K562 (cell line): ENCODE results near the gene SLC25A45. TPM values are rescaled to one million over a fixed set of nuclear protein-coding genes. Genes with fewer than 3 reads are reported as not detected.
A peak's percentile ranks its signal among the peaks of the same experiment; 100 is the strongest.

Experiments used
- ATAC-seq: fragments of 200-7000 bp; cut with Tn5 transposase; 3 replicates; pipeline ENCODE4 v1.9.1; 2020; ENCODE audit warnings: moderate library complexity
- Bru-seq: library from RNA; stranded (reverse); fragments of 400-500 nt; gene quantifications from one replicate; lab custom pipeline; 2021; lab: Mats Ljungman, UMichigan
- BruChase-seq, 2 experiments: library from RNA; stranded (reverse); fragments of 400-500 nt; gene quantifications; one replicate each; lab custom pipeline; 2021; lab: Mats Ljungman, UMichigan
- BruUV-seq: library from RNA; stranded (reverse); fragments of 400-500 nt; replicated peaks from 2 replicates; lab custom pipeline; 2021; lab: Mats Ljungman, UMichigan
- CTCF ChIA-PET: fragments of 300-600 bp; formaldehyde crosslinking; extraction: SDS; loops from one replicate; lab custom pipeline; 2021; ENCODE audit warnings: low intra/inter-chr PET ratio; lab: Yijun Ruan, JAX
- POLR2A ChIA-PET: fragments of 300-600, 350-650 bp; sonication (Branson Sonifier 250); formaldehyde crosslinking; extraction: SDS; loops from one replicate; lab custom pipeline; 2021; ENCODE audit warnings: antibody characterized with exemption, inconsistent platforms; lab: Yijun Ruan, JAX
- DNase-seq, 4 experiments: peaks; one replicate each; pipeline versions ENCODE4 v3.0.0 to v3.0.0-alpha.2; 2011 to 2018; ENCODE audit warnings: low spot score in 3 of 4, mixed read lengths in 3 of 4; ENCODE audit errors: extremely low read depth in 1 of 4
- FAIRE-seq: peaks from 2 replicates; lab custom pipeline; 2011; peaks lifted over from hg19 to GRCh38; lab: Jason Lieb, UNC
- H2AFZ ChIP-seq: 2 replicates; pipeline ENCODE4 v1.6.0; 2011; ENCODE audit warnings: low read depth, low read length, control low read depth, inconsistent platforms
- H3K27ac ChIP-seq: fragments of 200-600 bp; 3 replicates; pipeline ENCODE4 v1.8.0; 2011; ENCODE audit warnings: low read depth, mild to moderate bottlenecking, control low read depth, inconsistent platforms, low read length, moderate library complexity, mixed read lengths; ENCODE audit errors: extremely low read depth
- H3K27me3 ChIP-seq, 2 experiments: fragments of 300-600 bp in 1 of 2; 2 replicates in 1 of 2; 3 replicates in 1 of 2; pipeline versions ENCODE4 v1.6.0 to v1.8.0; 2011; ENCODE audit warnings: inconsistent platforms in 2 of 2, low read length in 2 of 2, mild to moderate bottlenecking in 1 of 2, mixed read lengths in 1 of 2, moderate library complexity in 1 of 2; ENCODE audit not compliant: control insufficient read depth in 2 of 2, insufficient read depth in 2 of 2
- H3K36me3 ChIP-seq: fragments of 300-600 bp; 3 replicates; pipeline ENCODE4 v1.8.0; 2011; ENCODE audit warnings: mild to moderate bottlenecking, low read length, inconsistent platforms; ENCODE audit not compliant: control insufficient read depth, insufficient read depth
- H3K4me1 ChIP-seq, 2 experiments: fragments of 200-600 bp in 1 of 2; replicated peaks in 1 of 2; 2 replicates in 1 of 2; 3 replicates in 1 of 2; pipeline versions ENCODE4 v1.5.1 to v1.8.0; 2011; ENCODE audit warnings: inconsistent platforms in 2 of 2, low read length in 2 of 2, mild to moderate bottlenecking in 1 of 2, mixed read lengths in 1 of 2, moderate library complexity in 1 of 2; ENCODE audit not compliant: control insufficient read depth in 2 of 2, insufficient read depth in 2 of 2
- H3K4me2 ChIP-seq: 2 replicates; pipeline ENCODE4 v1.6.1; 2011; ENCODE audit warnings: low read length, control low read depth, inconsistent platforms, mixed read lengths; ENCODE audit not compliant: insufficient read depth
- H3K4me3 ChIP-seq: fragments of 200-600 bp; sonication (generic), shearing (Covaris generic); 2 replicates; pipeline ENCODE4 v1.5.1; 2016; ENCODE audit warnings: control low read depth, inconsistent platforms
- H3K79me2 ChIP-seq: fragments of 200-600 bp; 3 replicates; pipeline ENCODE4 v1.8.0; 2011; ENCODE audit warnings: low read length, inconsistent platforms; ENCODE audit not compliant: control insufficient read depth, insufficient read depth
- H3K9ac ChIP-seq, 2 experiments: 2 replicates each; pipeline versions ENCODE4 v1.6.0 to v1.6.1; 2011; ENCODE audit warnings: low read depth in 2 of 2, low read length in 2 of 2, control low read depth in 1 of 2, inconsistent platforms in 1 of 2, mild to moderate bottlenecking in 1 of 2, mixed read lengths in 1 of 2; ENCODE audit not compliant: insufficient read depth in 1 of 2
- H3K9me1 ChIP-seq: one replicate; pipeline ENCODE4 v1.6.0; 2011; ENCODE audit warnings: inconsistent platforms, mild to moderate bottlenecking, low read length, moderate library complexity; ENCODE audit not compliant: control insufficient read depth, insufficient read depth
- H3K9me3 ChIP-seq: replicated peaks from 2 replicates; pipeline ENCODE4 v1.5.1; 2011; ENCODE audit warnings: low read depth, low read length, inconsistent platforms; ENCODE audit not compliant: control insufficient read depth, insufficient read depth
- H4K20me1 ChIP-seq: replicated peaks from 2 replicates; pipeline ENCODE4 v1.6.1; 2011; ENCODE audit warnings: low read length, inconsistent platforms, mixed read lengths; ENCODE audit not compliant: control insufficient read depth, insufficient read depth
- DMBX1 ChIP-seq: fragments of 250-450 bp; sonication (Bioruptor Pico); IDR thresholded peaks from 2 replicates; pipeline ENCODE4 v1.8.0; 2022; ENCODE audit warnings: inconsistent platforms, mild to moderate bottlenecking, moderate library complexity, borderline replicate concordance
- EZH2 ChIP-seq: IDR thresholded peaks from 2 replicates; pipeline ENCODE4 v1.6.1; 2012; ENCODE audit warnings: low read depth, mild to moderate bottlenecking, inconsistent platforms, low read length, borderline replicate concordance
- JUND ChIP-seq, 2 experiments: IDR thresholded peaks; 2 replicates in 1 of 2; 3 replicates in 1 of 2; pipeline ENCODE4 v1.6.1; 2011; ENCODE audit warnings: borderline replicate concordance in 2 of 2, low read depth in 2 of 2, low read length in 2 of 2, improper control_type of control experiment in 1 of 2, missing biosample characterization in 1 of 2, missing genetic modification characterization in 1 of 2, missing genetic modification reagents in 1 of 2
- PRMT5 ChIP-seq: sonication (generic); formaldehyde crosslinking; IDR thresholded peaks from 2 replicates; pipeline ENCODE4 v1.5.0; 2020; ENCODE audit warnings: missing genetic modification reagents
- RBFOX2 ChIP-seq: fragments of 200-400 bp; formaldehyde crosslinking; IDR thresholded peaks from 2 replicates; pipeline ENCODE4 v1.6.1; 2017; ENCODE audit warnings: low read depth, mild to moderate bottlenecking, low read length, moderate library complexity
- RBM14 ChIP-seq: fragments of 200-400 bp; formaldehyde crosslinking; IDR thresholded peaks from 2 replicates; pipeline ENCODE4 v1.6.1; 2018; ENCODE audit warnings: low read depth, mild to moderate bottlenecking, low read length, moderate library complexity, borderline replicate concordance; ENCODE audit not compliant: insufficient read depth
- SMARCA4 ChIP-seq: fragments of 450-650 bp; IDR thresholded peaks from 2 replicates; pipeline ENCODE4 v1.6.1; 2016
- SRSF7 ChIP-seq: fragments of 200-400 bp; formaldehyde crosslinking; optimal IDR thresholded peaks from 2 replicates; pipeline ENCODE3; 2017; ENCODE audit warnings: mild to moderate bottlenecking, low read depth, low read length
- WGBS: fragments of 100-300 bp; shearing (Covaris generic); methylation state at CpG from one replicate; pipeline ENCODE4 v1.1.6; 2016; ENCODE audit warnings: low coverage, mixed read lengths; ENCODE audit not compliant: insufficient coverage; ENCODE audit errors: missing lambda C conversion rate; 5-methylcytosine and 5-hydroxymethylcytosine counted together
- in situ Hi-C: fragments of 300-500 bp; cut with MboI; formaldehyde crosslinking; loops from 4 replicates; pipeline ENCODE4 v1.15.0; 2018; ENCODE audit warnings: inconsistent platforms, mixed read lengths
- intact Hi-C: fragments of 100-400 bp; cut with micrococcal nuclease; formaldehyde crosslinking; loops from 2 replicates; pipeline ENCODE4 v1.14.2; 2022
- long read RNA-seq, 3 experiments: library from polyadenylated mRNA in 2 of 3; library from RNA in 1 of 3; unstranded in 2 of 3; stranded (forward) in 1 of 3; transcript quantifications; one replicate each; pipeline ENCODE4 v2.0.0, GENCODE V29; 2019 to 2022
- polyA minus RNA-seq, 3 experiments: library from RNA; depleted of rRNA, polyadenylated mRNA; stranded (reverse); fragments of >200 nt; gene quantifications; 2 replicates each; pipeline ENCODE4 v1.2.3, GENCODE V29; 2011
- polyA plus RNA-seq, 8 experiments: library from polyadenylated mRNA; depleted of rRNA in 4 of 8; stranded (reverse) in 5 of 8; unstranded in 3 of 8; fragments of >200 nt; fragmentation: Nextera tagmentation in 2 of 8; fragmentation: Illumina TruSeq in 1 of 8; extraction: Ambion mirVana in 2 of 8; extraction: Trizol in 1 of 8; gene quantifications; 2 replicates each; pipeline versions ENCODE4 v1.2.1 to v1.2.3, GENCODE V29; 2011 to 2014; ENCODE audit warnings: inconsistent platforms in 1 of 8, missing spikeins in 1 of 8
- total RNA-seq, 7 experiments: library from RNA; depleted of rRNA in 6 of 7; stranded (reverse); fragments of >200 nt in 6 of 7; fragmentation: Illumina TruSeq in 2 of 7; extraction: Trizol in 2 of 7; gene quantifications; 2 replicates each; pipeline versions ENCODE4 v1.2.1 to v1.2.3, GENCODE V29; 2011 to 2021; ENCODE audit warnings: low replicate concordance in 1 of 7
- TF ChIP-seq, protein P1 (sequence below): fragments of 250-450 bp; sonication (Bioruptor Pico); IDR thresholded peaks from 2 replicates; pipeline ENCODE4 v1.5.0; 2020; ENCODE audit warnings: mild to moderate bottlenecking, borderline replicate concordance
- TF ChIP-seq, protein P2 (sequence below): fragments of 450-650 bp; formaldehyde crosslinking; IDR thresholded peaks from 2 replicates; pipeline ENCODE4 v1.4.0; 2020; ENCODE audit warnings: mild to moderate bottlenecking, moderate library complexity

Gene SLC25A45, protein sequence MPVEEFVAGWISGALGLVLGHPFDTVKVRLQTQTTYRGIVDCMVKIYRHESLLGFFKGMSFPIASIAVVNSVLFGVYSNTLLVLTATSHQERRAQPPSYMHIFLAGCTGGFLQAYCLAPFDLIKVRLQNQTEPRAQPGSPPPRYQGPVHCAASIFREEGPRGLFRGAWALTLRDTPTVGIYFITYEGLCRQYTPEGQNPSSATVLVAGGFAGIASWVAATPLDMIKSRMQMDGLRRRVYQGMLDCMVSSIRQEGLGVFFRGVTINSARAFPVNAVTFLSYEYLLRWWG
- total RNA-seq (2011; cell fraction: chromatin; rRNA removed; ENCODE audit: low replicate concordance), result 2.5 and 2.9 TPM in 2 replicates
- total RNA-seq (2011; cell fraction: nucleolus; rRNA removed), result 2.7 and 3.6 TPM in 2 replicates
- total RNA-seq (2011; cell fraction: nucleoplasm; rRNA removed), result 2.3 and 2.7 TPM in 2 replicates
- 0.82 and 2.3 TPM in 2 replicates for total RNA-seq (2014; rRNA removed)
- total RNA-seq (2014; rRNA removed; fragmentation: Illumina TruSeq; extraction: Trizol), result 0.55 and 0.57 TPM in 2 replicates
- 0.40 and 0.45 TPM in 2 replicates for total RNA-seq (2015; rRNA removed; fragmentation: Illumina TruSeq; extraction: Trizol)
- 0.92 and 2.2 TPM in 2 replicates for total RNA-seq (2021)
- 0.61 and 0.81 TPM in 2 replicates for polyA plus RNA-seq (2011; rRNA removed)
- 0.49 and 0.85 TPM in 2 replicates for polyA plus RNA-seq (2011; cell fraction: cytosol; rRNA removed)
- polyA plus RNA-seq (2011; cell fraction: nucleus; rRNA removed), result 1.2 and 3.9 TPM in 2 replicates
- 1.3 and 1.4 TPM in 2 replicates for polyA plus RNA-seq (2012)
- polyA plus RNA-seq (2014; fragmentation: Illumina TruSeq; extraction: Trizol), result 0.51 and 0.68 TPM in 2 replicates
- polyA plus RNA-seq (2014; fragmentation: Nextera tagmentation; extraction: Ambion mirVana), result under 1 TPM; 0.15 to 0.34 TPM
- 0.93 and 1.1 TPM in 2 replicates for polyA plus RNA-seq (2014; rRNA removed)
- 0.35 and 0.42 TPM in 2 replicates for polyA minus RNA-seq (2011; rRNA and poly(A)+ RNA removed)
- polyA minus RNA-seq (2011; cell fraction: cytosol; rRNA and poly(A)+ RNA removed), result 0.76 and 0.91 TPM in 2 replicates
- 0.40 and 0.56 TPM in 2 replicates for polyA minus RNA-seq (2011; cell fraction: nucleus; rRNA and poly(A)+ RNA removed)
- percentile 38 among the genes with signal in this experiment for Bru-seq, nascent RNA
- percentile 33 among the genes with signal in this experiment for BruChase-seq, experiment 1, labeled RNA remaining after a 2-hour chase
- percentile 33 among the genes with signal in this experiment for BruChase-seq, experiment 2, labeled RNA remaining after a 6-hour chase
- long read RNA-seq, experiment 1, partial matches to known transcripts, result 1 of 1 reads
- long read RNA-seq, experiment 1, other reads (novel, unspliced or antisense), result 0 of 1 reads
- long read RNA-seq, experiment 2, partial matches to known transcripts, result 0 of 1 reads
- long read RNA-seq, experiment 2, other reads (novel, unspliced or antisense), result 1 of 1 reads
- long read RNA-seq, experiment 3, result 0 reads

DNA sequence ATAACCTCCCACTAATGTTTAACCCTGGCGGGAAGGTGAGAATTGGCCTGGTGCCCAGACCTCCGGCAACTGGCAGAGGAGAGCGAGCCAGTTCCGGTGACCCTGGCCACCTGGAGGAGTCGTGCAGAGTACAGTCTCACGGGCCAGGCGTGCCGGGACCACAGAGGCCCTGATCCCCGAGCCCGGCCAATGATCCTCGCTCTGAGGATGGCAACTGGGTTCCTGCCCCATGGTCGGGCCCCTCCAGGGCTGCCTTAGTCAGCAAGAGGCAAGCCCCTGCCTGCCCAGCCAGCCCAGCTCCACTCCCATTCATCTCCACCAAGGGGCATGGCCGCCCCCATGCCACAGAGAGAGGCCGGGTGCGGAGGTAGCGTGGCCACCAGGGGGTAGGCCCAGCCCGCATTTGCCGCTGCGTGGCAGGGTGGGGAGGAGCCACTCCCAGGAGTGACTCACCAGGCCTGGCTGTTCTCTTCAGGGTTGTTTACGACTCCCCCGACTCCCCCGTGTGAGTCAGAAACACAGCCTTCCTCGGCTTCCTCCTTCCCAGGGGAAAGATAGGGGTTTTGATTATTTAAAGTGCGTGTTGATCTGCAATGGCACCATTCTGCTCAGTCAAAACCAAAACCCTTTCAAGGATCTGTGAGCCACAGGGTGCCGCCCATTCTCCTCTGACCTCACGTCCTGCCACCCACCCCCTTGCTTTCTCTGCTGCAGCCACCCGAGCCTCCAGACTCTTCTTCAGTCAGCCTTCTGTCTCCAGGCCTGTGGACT is at the start of gene SLC25A45:
Gene SLC25A45, minus strand, starts transcription at position 614 of the 771 bp plus-strand sequence. CDS start 695 bp downstream, outside the sequence.
- Histone ChIP-seq H3K4me1 (peaks cover 35 to 81% of the 10 kb centered on the region in 2 experiments), H3K27me3 (no peaks in the 10 kb centered on the region), H3K9me3 (no peaks in the 10 kb centered on the region; the same call in 1 of the 2 replicates), H4K20me1 (no peaks in the 10 kb centered on the region), H3K27ac (peak within 1 kb of the TSS; percentile 93), H3K9ac (peak within 1 kb of the TSS; percentile 85 to 88), H3K79me2 (peaks cover 8% of the 10 kb centered on the region), H3K4me3 (peak within 1 kb of the TSS; percentile 37), H3K36me3 (no peaks in the 10 kb centered on the region; the same call in 2 of the 3 replicates), H3K9me1 (no peaks in the 10 kb centered on the region), H3K4me2 (peak within 1 kb of the TSS; percentile 80), H2AFZ (peak within 1 kb of the TSS; percentile 86)
- intact Hi-C loops, result loop anchor here (1.0 to 2.0 kb wide), 3 partner anchors 34 to 128 kb away; no protein-coding TSS in a partner anchor
- ATAC-seq (peak; percentile 93), FAIRE-seq (peak; percentile 98), DNase-seq (peak; percentile 86 to 96 (median 90))
- TSS peak; percentile 42 for BruUV-seq
- WGBS, result under 1% methylated on average over 22 of the region's 27 CpGs
- ChIA-PET POLR2A (interaction anchor here (0.6 to 16.2 kb wide), 13 partner anchors 8 to 212 kb away, joined by 3 to 253 read pairs (median 3); partner anchors contain the start of genes MALAT1 and NEAT1), CTCF (interaction anchor here (0.6 to 1.6 kb wide), 5 partner anchors 34 to 435 kb away, joined by 3 to 7 read pairs (median 4); no protein-coding TSS in a partner anchor)
- in situ Hi-C loops, result no loop called here
- TF ChIP-seq EZH2 (no peak), SMARCA4 (peak; percentile 96), RBM14 (no peak), SRSF7 (no peak), RBFOX2 (peak; percentile 93), PRMT5 (no peak), DMBX1 (CRISPR knock-in tag) (peak; percentile 77; the same call in 1 of the 2 replicates), JUND (IDR thresholded peaks at IDR 0.05; ENCODE audit: borderline replicate concordance, low read depth, low read length) (peak; percentile 100), JUND (tag; IDR thresholded peaks at IDR 0.05; ENCODE audit: borderline replicate concordance, low read depth, low read length) (peak; percentile 99; the same call in 2 of the 3 replicates)
- TF ChIP-seq, protein P1, sequence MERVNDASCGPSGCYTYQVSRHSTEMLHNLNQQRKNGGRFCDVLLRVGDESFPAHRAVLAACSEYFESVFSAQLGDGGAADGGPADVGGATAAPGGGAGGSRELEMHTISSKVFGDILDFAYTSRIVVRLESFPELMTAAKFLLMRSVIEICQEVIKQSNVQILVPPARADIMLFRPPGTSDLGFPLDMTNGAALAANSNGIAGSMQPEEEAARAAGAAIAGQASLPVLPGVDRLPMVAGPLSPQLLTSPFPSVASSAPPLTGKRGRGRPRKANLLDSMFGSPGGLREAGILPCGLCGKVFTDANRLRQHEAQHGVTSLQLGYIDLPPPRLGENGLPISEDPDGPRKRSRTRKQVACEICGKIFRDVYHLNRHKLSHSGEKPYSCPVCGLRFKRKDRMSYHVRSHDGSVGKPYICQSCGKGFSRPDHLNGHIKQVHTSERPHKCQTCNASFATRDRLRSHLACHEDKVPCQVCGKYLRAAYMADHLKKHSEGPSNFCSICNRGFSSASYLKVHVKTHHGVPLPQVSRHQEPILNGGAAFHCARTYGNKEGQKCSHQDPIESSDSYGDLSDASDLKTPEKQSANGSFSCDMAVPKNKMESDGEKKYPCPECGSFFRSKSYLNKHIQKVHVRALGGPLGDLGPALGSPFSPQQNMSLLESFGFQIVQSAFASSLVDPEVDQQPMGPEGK, result no peak
- TF ChIP-seq, protein P2, sequence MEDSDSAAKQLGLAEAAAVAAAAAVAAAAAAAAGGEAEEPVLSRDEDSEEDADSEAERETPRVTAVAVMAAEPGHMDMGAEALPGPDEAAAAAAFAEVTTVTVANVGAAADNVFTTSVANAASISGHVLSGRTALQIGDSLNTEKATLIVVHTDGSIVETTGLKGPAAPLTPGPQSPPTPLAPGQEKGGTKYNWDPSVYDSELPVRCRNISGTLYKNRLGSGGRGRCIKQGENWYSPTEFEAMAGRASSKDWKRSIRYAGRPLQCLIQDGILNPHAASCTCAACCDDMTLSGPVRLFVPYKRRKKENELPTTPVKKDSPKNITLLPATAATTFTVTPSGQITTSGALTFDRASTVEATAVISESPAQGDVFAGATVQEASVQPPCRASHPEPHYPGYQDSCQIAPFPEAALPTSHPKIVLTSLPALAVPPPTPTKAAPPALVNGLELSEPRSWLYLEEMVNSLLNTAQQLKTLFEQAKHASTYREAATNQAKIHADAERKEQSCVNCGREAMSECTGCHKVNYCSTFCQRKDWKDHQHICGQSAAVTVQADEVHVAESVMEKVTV, result peak; percentile 94
